GM18873 (cell line): Measurements from ENCODE around the gene SHB.
"Not testable (repeated sequence)": the region's sequence is repeated elsewhere in the genome, so short reads cannot be mapped to it uniquely, and the experiment has no call there.

ENCODE experiments used
- ATAC-seq: cut with Tn5 transposase; IDR thresholded peaks from one replicate; pipeline ENCODE4 v1.9.1; 2021; ENCODE audit warnings: mild to moderate bottlenecking, moderate library complexity, moderate number of reproducible peaks; ENCODE audit not compliant: unreplicated experiment, low FRiP score

The SHB gene

GRCh38 chr9:37976714-37977477, 92.1 kb downstream of the SHB start:
- ATAC-seq = no peak

GRCh38 chr9:37975639-37976038, 93.4 kb downstream of the SHB start:
- no peak for ATAC-seq

- no peak for ATAC-seq
Observed at GRCh38 chr9:37974506-37975173, 94.4 kb downstream of the SHB start.

GRCh38 chr9:37972351-37972848, 96.6 kb downstream of the SHB start:
- ATAC-seq = no peak

GRCh38 chr9:37971691-37972090, 97.3 kb downstream of the SHB start:
- no peak for ATAC-seq

- no peak for ATAC-seq
Observed at GRCh38 chr9:37971108-37971459, 97.9 kb downstream of the SHB start.

GRCh38 chr9:37970301-37971107, 98.5 kb downstream of the SHB start:
- no peak for ATAC-seq

- no peak for ATAC-seq
Observed at GRCh38 chr9:37969558-37970300, 99.3 kb downstream of the SHB start.

- ATAC-seq = no peak
Observed at GRCh38 chr9:37969130-37969529, 99.9 kb downstream of the SHB start.

- no peak for ATAC-seq
Observed at GRCh38 chr9:37968228-37968701, 100.8 kb downstream of the SHB start.

- ATAC-seq = no peak
Observed at GRCh38 chr9:37967761-37968080, 101.3 kb downstream of the SHB start.

- ATAC-seq = no peak
Observed at GRCh38 chr9:37967014-37967760, 101.8 kb downstream of the SHB start.

- ATAC-seq = no peak
Observed at GRCh38 chr9:37966412-37967013, 102.5 kb downstream of the SHB start.

GRCh38 chr9:37965676-37966345, 103.2 kb downstream of the SHB start:
- ATAC-seq = not testable (repeated sequence)

- no peak for ATAC-seq
Observed at GRCh38 chr9:37965116-37965515, 103.9 kb downstream of the SHB start.

- ATAC-seq = no peak
Observed at GRCh38 chr9:37964740-37965081, 104.3 kb downstream of the SHB start.

GRCh38 chr9:37963936-37964739, 104.9 kb downstream of the SHB start:
- ATAC-seq = no peak

GRCh38 chr9:37961351-37961750, 107.7 kb downstream of the SHB start:
- ATAC-seq = no peak
